HG03159 (cell line): ENCODE results near the gene RELN.

ENCODE experiments used
- ATAC-seq: cut with Tn5 transposase; IDR thresholded peaks from one replicate; pipeline ENCODE4 v1.9.1; 2021; ENCODE audit warnings: mild to moderate bottlenecking, moderate library complexity; ENCODE audit not compliant: unreplicated experiment

Gene RELN

DNA sequence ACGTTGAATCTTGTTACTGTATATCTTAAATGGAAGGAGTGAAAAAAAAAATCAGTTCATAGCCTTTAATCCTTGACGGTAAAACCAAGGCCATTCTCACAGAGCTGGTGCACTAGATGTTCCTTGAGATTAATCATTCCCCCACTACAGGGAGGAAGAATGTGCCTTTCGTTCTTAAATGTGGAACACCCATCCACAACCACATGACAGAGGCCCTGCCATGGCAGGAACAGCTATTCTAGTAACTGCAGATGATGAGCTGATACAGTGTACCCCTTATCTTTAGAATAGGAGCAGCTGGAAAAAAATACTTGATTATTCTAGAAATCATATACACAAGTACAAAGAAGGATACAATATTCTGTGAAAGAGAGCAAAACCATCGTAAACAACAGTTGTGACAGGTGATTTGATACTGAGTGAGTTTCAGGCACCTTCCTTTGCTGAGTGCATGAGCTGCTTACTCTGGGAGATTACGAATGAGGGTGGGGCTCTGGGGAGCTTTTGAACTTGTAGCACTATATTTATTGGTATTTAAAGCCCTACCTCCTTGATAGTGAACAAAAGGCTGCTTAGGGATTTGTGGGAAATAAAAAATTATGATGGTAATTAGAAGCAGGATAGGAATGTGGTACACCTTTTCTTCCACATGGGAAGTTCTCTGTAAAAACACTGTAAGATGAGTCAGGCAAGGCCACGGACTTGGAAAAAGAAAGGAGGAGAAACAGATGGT lies 299.1 kb downstream of the RELN start:
- no peak for ATAC-seq

DNA sequence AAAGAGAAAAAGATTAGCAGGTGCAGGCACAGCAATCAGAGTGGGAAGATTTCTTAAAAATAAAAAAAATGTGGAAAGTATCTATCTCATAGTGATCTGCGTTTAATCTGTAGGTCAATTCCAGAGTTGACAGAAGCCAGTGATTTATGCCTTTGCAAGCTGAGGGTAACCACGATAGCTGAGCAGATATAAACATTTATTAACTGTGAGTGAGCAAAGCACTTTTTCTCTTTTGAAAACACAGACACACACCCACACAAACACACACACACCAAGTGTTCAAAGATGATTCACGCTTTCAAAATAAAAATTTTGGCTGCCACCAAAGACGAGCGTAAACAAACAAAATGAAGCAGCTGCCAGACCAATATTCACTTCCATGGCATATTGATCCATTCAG lies 300.2 kb downstream of the RELN start:
- no peak for ATAC-seq

GRCh38 chr7:103687951-103688350 lies 301.5 kb downstream of the RELN start:
- ATAC-seq, result no peak

DNA sequence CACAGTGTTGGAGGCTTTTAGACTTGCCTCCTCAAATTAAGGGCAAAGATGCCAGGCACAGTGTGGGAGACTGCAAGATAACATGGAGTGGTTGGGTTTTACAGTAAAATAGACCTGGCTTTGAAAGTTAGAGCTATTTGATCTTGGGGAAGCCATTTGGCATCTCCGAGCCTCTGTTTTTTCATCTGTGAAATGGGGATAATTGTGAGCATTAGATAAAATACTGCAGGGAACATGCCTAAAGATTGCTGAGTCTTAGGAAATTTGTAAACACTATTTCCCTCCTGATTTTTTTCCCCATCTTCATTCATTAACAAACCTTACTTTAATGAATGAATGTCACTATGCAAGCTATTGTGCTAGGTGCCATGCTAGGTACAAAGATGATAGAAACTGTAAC lies 302.2 kb downstream of the RELN start:
- ATAC-seq, result no peak

GRCh38 chr7:103686763-103687162 lies 302.7 kb downstream of the RELN start:
- no peak for ATAC-seq

- no peak for ATAC-seq
These were observed 303.4 kb downstream of the RELN start for GRCh38 chr7:103686064-103686463.

- ATAC-seq, result no peak
These were observed 303.8 kb downstream of the RELN start for GRCh38 chr7:103685646-103686045.

- no peak for ATAC-seq
These were observed 306.1 kb downstream of the RELN start for GRCh38 chr7:103683348-103683747.

DNA sequence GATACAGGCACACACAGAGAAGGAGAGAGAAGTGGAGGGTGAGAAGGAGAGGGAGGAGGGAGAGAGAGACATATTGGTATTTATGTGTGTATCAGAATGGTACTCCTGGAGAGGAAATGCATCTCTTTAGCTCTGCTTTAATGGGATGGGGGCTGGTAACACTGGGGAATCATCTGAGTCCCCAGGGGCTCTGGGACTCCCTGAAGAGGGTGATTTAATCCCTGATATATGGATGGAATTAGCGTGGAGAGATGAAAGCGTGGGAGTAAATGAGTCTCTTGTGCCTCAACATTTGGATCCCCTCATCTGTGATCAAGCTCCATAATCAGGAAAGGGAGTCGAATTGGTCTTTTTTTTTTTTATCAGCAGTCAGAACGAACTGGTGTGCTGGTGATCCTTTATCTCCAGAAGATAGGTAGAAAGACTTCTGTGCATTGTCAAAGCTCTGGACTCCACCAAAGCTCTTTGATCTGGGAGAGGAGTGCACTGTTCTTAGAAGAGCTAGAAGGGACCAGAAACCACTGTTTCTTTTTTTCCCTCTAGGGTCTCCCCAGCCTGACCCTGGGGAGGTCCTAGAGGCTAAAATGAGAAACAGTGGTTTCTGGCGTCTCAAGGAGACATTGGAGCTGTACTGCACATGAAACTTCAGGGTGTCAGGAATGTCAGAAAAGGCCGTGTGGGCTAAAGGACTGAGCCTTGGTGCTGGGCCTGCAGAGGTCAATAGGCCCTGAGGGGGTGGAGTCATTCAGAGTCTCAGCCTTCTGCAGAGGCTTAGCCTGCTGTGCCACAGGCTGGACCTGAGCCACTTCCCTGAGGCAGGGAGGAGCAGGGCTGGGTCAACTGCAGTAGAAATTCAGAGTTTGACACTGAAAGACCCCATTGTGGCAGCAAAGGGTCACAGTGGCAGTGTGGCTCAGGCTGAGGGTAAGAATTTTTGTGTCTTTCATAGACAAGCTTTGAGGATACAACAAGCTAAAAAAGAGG lies 309.0 kb downstream of the RELN start:
- ATAC-seq, result no peak

DNA sequence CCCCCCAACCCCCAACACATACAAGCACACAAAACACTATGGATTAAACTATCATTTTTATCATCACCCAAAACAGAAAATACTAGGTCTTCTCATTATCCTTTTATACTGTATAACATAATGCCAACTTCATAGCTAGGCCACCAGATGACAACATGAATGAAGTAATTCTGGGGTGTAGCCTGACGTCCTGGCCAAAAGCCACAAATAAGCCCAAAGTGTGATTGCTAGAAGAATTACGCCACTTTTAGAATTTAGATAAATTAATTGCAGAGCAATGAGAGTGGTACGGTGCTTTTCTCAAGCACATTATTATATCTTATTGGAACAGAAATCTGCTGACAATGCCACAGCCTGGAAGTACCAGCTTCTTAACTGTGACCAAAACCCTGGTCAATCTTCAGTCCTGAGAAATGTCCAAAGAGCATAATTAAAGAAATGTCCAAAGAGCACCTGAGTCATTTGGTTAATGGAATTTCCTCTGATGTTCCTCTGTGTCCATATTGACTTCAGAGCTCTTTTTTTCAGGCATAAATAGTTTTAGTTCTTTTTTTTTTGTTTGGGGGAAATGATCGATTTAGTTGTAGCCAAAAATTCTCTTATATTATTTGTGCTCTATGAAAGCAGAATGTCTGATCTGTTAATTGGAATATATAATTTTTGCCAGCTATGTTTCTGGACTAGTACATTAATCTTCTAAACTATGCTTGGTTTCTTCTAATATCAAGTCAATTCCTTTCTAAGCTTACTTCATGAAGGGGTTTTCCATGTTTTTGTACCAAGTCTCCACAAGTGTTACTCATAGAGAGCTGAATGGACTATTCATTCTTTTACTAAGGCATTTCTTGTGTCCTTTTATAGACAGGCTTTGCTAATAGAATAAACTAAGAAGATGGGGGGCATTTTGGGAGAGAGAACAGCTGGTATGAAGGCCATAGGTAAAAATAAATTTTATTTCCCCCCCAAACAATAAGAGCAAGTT lies 310.0 kb downstream of the RELN start:
- ATAC-seq, result no peak

DNA sequence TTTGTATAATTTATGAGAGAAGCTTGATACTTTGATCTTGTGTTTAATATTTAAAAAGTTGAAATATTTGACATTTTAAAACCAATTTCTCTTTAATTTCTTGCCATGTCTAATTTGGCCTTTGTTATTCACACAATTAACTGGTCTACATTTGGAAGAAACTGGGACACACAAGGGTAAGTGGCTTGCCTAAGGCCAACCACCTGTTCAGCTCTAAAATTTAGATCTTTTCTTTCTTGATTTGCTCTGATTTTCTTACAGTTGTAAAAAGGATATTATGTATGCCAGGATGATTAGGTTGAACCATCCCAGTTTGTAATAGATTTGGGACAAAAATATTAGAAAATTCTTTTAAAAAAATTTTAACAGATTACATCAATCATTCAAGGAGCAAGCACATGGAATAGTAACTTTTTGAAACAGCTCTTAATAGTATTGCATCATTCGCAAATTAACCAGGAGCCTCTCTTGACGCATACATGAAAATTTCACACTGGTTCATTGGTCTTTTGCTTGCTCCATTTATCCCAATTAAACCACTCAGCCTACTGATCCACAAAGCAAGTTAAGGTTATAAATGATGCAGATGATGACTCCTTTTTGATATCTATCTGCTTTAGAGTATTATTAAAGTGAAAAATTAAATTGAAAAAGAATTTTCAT lies 321.0 kb downstream of the RELN start:
- no peak for ATAC-seq

- ATAC-seq, result no peak
These were observed 323.1 kb downstream of the RELN start for GRCh38 chr7:103666326-103666725.

- no peak for ATAC-seq
These were observed 324.9 kb downstream of the RELN start for GRCh38 chr7:103664577-103664976.

GRCh38 chr7:103660455-103661371 lies 328.7 kb downstream of the RELN start:
- ATAC-seq, result no peak

- no peak for ATAC-seq
These were observed 331.1 kb downstream of the RELN start for GRCh38 chr7:103658055-103659005.

GRCh38 chr7:103657474-103657894 lies 332.0 kb downstream of the RELN start:
- no peak for ATAC-seq

GRCh38 chr7:103656221-103656620 lies 333.2 kb downstream of the RELN start:
- ATAC-seq, result no peak
